NB4 (cell line): ENCODE data around the gene RSPO1.

Experiments
- DNase-seq: peaks from one replicate; pipeline ENCODE4 v3.0.0; 2010; ENCODE audit warnings: low read depth
- H3K4me3 ChIP-seq: one replicate; pipeline ENCODE4 v1.5.1; 2011; ENCODE audit warnings: mild to moderate bottlenecking, low read depth, low read length, moderate library complexity
- MYC ChIP-seq: IDR thresholded peaks from 2 replicates; pipeline ENCODE4 v1.6.1; 2011; ENCODE audit warnings: low read depth, low read length
- POLR2A ChIP-seq: IDR thresholded peaks from 2 replicates; pipeline ENCODE4 v1.6.1; 2011; ENCODE audit warnings: mild to moderate bottlenecking; ENCODE audit not compliant: insufficient read length; ENCODE audit errors: extremely low read depth
- TF ChIP-seq, protein P1 (sequence below): IDR thresholded peaks from 2 replicates; pipeline ENCODE4 v1.6.1; 2011; ENCODE audit warnings: low read depth, low read length
- TF ChIP-seq, protein P2 (sequence below): IDR thresholded peaks from one replicate; pipeline ENCODE4 v1.5.1; 2012; ENCODE audit warnings: low read depth, low read length

Gene RSPO1

DNA sequence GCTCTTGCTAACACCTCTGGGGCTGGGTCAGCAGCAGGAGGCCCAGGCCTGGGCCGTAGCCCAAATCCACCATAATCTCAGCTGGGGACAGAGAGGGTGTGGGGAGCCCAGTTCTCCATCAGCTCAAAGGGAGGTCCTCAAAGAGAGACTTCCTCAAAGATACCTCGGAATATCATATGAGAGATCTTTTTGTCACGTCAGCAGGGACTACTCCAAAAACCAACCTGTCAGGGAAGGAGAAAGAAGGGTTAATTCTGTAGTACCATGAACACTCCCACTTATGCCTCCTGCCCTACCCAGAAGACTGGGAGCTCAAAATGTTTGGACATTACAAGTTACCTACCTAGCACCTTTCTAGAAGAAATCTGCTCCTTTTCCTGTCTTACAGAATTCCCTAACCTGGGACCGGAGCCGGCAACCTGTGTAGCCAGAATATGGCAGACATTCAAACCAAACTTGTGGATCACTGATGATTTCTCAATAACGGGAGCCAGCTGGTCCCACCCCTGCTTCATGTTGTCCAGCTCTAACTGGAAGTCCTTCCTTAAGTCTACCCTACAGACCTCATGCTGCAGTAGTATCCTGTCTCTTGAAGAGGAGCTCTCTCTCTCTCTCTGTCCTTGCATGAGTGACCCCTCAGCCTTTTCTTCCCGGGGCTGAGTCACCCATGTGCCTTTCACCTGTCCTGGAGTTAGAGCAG is 4.8 kb downstream of the RSPO1 start:
- no peak overlapping the region for H3K4me3 ChIP-seq
- TF ChIP-seq, protein P1, sequence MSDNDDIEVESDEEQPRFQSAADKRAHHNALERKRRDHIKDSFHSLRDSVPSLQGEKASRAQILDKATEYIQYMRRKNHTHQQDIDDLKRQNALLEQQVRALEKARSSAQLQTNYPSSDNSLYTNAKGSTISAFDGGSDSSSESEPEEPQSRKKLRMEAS = no peak
- no peak for TF ChIP-seq POLR2A
- TF ChIP-seq, protein P2, sequence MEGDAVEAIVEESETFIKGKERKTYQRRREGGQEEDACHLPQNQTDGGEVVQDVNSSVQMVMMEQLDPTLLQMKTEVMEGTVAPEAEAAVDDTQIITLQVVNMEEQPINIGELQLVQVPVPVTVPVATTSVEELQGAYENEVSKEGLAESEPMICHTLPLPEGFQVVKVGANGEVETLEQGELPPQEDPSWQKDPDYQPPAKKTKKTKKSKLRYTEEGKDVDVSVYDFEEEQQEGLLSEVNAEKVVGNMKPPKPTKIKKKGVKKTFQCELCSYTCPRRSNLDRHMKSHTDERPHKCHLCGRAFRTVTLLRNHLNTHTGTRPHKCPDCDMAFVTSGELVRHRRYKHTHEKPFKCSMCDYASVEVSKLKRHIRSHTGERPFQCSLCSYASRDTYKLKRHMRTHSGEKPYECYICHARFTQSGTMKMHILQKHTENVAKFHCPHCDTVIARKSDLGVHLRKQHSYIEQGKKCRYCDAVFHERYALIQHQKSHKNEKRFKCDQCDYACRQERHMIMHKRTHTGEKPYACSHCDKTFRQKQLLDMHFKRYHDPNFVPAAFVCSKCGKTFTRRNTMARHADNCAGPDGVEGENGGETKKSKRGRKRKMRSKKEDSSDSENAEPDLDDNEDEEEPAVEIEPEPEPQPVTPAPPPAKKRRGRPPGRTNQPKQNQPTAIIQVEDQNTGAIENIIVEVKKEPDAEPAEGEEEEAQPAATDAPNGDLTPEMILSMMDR = no peak
- no peak for TF ChIP-seq MYC
- no peak for DNase-seq

DNA sequence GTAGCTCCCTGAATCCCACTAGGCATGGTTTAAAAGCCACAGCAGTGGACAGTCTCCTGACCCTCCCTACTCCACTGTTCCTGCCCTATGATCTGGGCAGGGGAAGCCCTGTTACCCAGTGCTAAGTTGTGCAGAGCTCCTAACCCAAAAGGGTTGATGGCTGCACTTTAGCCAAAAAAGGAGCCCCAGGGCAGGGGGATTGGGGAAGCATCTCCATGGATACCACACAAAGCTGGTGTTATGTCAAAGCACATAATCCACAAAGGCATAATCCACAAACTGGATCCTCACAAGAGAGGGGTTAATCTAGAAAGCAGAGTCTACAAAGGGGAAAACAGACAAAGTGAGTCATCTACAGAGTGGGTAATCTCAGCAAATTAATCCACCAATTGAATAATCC is 5.7 kb downstream of the RSPO1 start:
- no peak overlapping the region for H3K4me3 ChIP-seq
- no peak for DNase-seq
- no peak for TF ChIP-seq POLR2A
- TF ChIP-seq, protein P2 = no peak
- TF ChIP-seq, protein P1 = no peak
- no peak for TF ChIP-seq MYC

DNA sequence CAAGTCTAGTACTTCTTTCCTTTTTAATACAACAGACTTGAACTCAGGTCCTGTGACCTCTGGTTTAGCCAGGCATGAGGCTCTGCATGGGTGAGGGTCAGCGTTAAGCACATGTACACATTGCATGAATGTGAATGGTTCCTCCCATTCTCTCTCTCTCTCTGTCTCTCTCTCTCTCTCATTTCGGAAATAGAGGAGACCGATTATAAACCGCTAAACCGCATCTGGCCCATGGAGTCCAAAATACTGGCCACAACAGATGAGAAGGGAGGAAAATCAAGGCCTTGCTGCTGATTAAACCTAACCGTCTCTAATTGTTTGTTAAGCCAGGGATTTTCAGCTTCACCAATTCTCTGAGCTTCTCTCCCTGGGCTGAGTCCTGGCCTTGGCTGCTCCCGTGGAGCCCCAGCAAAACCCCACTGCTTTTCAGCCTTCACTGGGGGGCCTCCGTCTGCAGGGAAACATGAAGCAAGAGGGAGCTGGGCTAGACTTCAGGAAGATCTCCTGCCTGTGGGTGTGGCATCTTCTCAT is 6.6 kb downstream of the RSPO1 start:
- TF ChIP-seq, protein P2 = no peak
- TF ChIP-seq, protein P1 = no peak
- peak; percentile 69 for DNase-seq
- H3K4me3 ChIP-seq = no peak overlapping the region

DNA sequence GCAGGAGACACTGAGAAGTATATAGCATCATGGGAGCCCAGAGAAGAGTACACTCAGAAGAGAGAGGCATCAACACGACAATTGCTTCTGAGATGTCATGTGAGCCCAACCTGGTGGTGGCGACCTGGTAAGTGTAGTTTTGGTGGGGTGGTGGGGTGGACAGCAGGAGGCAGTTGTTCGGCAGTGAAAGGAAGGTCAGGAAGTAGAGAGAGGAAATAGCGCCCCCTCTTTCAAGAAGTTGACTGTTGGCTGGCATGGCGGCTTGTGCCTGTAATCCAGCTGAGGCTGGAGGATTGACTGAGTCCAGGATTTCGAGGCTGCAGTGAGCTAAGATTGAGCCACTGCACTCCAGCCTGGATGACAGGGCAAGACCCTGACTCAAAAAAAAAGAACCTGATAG is 12.6 kb downstream of the RSPO1 start:
- TF ChIP-seq, protein P2 = peak; percentile 9
- no peak for TF ChIP-seq POLR2A
- no peak overlapping the region for H3K4me3 ChIP-seq
- DNase-seq = no peak

DNA sequence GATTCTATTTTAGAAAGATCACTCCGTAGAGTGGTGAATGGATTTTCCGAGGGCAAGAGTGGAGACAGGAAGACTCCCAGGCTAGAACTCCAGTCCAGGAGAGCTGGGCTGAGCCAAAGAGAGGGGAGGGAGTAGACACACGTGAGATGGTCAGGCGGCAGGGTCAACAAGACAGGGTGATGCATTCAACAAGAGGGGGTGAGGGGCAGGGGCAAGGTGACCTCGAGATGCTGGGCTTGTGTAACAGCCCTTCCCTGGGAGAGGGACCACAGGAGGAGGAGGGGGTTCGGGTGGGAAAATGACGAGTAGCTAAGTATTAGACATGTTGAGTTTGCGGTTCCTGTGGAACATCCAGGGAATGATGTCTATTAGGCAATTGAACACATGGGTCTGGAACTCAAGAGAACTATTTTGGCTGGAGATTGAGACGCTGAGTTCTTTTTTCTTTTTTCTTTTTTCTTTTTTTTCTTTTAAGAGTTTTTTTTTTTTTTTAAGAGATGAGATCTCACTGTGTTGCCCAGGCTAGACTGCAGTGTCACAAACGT is 13.3 kb downstream of the RSPO1 start:
- DNase-seq = no peak
- H3K4me3 ChIP-seq = no peak overlapping the region
- TF ChIP-seq POLR2A (no peak), MYC (no peak)
- TF ChIP-seq, protein P1 = no peak
- TF ChIP-seq, protein P2 = no peak
